Prostate gland (tissue), 2 donors: ENCODE results near the gene ITGB5.

Experiments
- CTCF ChIP-seq, 4 experiments: fragments of 200-600 bp in 2 of 4; fragments of 450-650 bp in 2 of 4; sonication (generic) in 2 of 4; IDR thresholded peaks; 1 replicate in 3 of 4; 2 replicates in 1 of 4; pipeline ENCODE4 v1.5.1; 2016 to 2019; ENCODE audit warnings: antibody characterized with exemption in 4 of 4, mild to moderate bottlenecking in 2 of 4, moderate library complexity in 2 of 4
- POLR2A ChIP-seq: fragments of 450-650 bp; IDR thresholded peaks from one replicate; pipeline ENCODE4 v1.6.1; 2016; ENCODE audit warnings: antibody characterized with exemption, mild to moderate bottlenecking
- POLR2AphosphoS5 ChIP-seq: sonication (generic); formaldehyde crosslinking; IDR thresholded peaks from one replicate; pipeline ENCODE4 v1.6.1; 2017; ENCODE audit warnings: antibody characterized with exemption

GRCh38 chr3:124765197-124765840, 121.8 kb downstream of the ITGB5 start:
- TF ChIP-seq POLR2A: no peak
- TF ChIP-seq CTCF (IDR thresholded peaks at IDR 0.05): no peak
- no peak for TF ChIP-seq POLR2AphosphoS5
